Measurements from ENCODE around the gene PRKCZ.

PRKCZ gene

DNA sequence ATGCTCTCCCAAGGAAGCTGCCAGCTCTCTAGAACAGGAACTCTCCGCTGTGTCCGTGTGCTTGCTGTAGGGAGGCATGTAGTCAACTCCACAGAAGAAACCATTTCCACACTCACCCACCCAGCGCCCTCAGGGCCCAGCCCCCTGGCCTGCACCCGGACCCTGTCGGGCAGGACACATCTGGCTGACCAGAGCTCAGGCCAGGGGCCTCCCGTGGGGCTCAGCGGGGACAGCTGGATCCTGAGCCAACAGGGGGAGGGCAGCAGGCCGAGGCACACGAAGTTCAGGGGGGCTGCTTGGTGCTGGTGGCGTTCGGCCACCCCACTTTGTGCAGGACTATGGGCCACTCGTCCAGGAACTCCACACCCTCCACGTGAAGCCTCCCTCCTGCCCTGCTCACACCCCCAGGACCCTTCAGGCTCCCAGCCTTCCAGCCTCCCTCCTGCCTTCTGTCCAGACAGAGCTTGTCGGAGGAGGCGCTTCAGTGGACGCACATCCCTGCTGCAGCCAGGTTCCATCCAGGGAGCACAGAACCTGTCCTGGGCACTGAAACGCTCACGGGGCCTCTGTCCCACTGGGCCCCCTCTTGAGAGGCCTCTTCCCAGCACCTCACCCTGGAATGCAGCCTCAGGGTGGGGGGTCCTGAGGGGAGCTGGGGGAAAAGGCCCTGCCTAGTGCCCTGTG, 159.3 kb downstream of the PRKCZ start:
- no peak for DNase-seq (ENCODE audit: low read depth in 2 of 2)

DNA sequence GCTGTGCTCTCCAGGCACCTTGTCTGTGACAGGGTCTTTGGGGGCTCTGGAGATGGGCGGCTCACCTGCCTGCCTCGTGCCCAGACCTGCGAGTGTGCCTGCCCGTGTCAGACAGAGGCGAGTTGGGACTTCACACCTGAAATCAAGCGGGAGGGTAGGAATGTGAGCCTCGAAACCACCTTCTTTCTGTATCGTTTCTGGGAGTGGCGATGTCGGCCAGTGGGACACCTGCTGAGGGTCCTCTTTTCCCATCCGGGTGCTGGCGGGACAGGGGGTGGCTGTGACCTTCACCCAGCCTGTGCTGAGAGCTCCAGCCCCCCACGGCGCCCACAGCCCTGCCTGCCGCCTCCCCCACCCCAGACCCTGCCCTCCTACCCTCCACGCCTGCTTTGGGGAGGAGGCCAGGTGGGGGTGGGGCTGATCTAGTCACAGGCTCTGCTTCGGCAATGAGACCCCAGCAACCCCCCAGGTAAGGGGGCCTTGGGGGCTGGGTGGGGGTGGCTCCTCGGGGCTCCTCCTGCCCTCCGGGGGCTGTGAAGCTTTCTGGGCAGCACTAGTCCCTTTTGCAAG, 160.0 kb downstream of the PRKCZ start:
- DNase-seq (ENCODE audit: low read depth in 2 of 2), result no peak

DNA sequence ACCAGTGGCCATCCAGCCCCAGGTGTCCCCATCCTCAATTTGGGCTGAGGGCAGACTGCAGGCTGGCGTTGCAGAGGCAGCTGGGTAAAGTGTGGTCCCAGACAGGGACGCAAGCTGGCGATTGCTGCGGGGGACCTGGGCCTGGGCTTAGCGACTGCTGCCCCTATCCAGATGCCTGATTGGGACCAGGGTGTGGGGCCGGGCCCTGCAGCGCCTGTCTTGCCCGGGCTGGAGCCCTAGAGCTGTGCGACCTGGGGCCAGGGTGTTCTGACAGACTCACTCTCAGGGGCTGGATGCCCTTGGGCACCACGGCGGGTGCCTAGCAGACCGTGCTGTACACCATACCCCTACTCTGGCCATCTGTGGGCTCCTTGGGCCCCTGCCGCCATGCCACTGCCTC, 160.6 kb downstream of the PRKCZ start:
- no peak for DNase-seq (ENCODE audit: low read depth in 2 of 2)

DNA sequence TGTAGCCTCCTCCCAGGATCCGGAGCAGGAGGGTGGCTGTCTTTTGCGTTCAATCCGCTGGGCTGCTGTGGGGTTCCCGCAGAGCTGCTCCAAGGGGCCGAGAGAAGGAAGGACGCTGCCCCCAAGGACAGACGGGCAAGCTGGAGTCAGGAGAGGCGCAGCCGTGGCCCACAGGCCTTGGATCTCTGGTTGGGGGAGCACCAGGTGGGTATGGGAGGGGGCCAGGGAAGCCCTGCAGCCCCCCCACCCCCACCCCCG, 162.0 kb downstream of the PRKCZ start:
- no peak for DNase-seq (ENCODE audit: low read depth in 2 of 2)

DNA sequence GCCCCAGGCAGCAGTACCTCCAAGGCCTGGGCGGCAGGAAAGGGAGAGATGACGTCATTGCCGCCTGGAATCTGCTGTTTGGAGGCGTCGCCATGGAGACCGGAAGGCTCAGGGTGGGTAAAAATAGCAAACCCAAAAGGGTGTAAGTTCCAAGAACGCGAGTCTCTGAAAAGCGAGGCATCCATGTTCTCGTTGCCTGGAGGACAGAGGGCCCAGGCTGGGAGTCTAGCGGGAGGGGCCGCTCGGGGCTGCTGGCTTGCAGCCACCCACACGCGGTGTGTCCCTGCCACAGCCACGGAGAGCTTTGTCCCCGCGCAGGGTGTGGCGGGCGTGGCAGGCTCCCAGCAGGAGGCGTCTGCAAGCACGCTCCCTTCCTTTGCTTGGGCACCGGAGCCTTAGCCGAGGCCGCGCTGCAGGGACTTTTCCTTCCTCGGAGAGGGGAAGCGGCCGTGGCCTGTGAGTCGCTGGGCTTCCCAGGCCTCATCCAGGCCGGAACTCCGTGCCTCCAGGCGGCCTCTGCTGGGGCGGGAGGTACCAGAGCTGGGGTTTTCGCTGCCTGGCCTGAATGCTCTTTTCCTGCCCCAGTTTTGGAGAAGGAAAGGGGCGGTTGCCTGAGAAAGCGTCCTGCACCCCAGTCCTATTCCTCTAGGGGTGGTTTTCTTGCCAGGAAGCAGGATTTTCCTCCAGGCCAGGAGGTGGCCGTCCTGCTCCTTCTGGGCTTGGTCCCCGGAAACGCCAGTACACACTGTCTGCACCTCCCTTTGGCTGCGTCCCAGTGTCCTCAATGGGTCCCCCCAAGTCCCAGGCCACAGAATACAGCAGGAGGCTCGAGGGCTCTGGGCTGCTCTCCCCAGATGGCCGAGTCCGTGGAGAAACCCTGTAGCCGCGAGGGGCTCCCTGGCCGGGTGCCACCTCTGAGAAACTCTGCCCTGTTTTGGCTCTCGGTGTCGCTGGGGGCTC, 162.6 kb downstream of the PRKCZ start:
- DNase-seq (ENCODE audit: low read depth in 2 of 2), result no peak

DNA sequence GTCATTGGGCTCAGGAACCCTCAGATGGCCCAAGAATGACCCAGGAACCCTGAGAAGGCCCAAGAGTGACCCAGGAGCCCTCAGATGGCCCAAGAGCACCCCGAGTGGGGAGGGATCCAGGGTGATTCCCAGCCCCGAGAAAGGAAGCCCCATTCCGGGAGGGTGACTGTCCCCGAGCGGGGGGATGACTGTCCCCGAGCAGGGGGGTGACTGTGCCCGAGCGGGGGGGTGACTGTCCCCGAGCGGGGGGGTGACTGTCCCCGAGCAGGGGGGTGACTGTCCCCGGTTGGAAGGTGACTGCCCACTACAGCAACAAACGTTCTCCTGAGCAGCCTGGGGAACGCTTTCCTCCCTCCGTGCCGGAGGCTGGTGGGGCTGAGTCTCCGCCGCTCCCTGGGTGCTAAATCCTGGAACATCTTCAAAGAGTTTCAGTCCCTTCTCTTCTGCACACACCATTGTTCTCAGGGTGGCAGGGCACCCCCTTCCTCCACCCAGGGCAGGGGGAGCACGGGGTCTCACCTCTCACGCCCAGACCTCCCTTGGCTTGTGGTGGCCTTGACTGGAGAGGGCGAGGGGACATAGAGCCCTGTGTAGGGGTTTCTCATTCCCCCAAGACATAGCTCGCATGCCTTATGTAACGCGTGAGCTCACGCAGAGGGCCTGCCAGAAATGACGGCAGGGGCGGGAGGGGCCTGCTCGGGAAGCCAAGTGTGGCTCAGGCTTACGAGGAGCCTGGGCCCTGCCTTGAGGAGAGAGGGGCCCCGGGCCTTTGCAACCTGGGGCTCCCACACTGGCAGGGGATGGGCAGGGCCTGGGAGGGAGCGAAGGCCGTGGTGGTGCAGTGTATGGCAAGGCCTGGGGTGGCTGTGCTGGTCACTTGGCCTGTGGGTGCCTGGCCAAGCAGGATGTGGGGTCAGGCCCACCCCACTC, 163.6 kb downstream of the PRKCZ start:
- DNase-seq (ENCODE audit: low read depth in 2 of 2), result no peak

DNA sequence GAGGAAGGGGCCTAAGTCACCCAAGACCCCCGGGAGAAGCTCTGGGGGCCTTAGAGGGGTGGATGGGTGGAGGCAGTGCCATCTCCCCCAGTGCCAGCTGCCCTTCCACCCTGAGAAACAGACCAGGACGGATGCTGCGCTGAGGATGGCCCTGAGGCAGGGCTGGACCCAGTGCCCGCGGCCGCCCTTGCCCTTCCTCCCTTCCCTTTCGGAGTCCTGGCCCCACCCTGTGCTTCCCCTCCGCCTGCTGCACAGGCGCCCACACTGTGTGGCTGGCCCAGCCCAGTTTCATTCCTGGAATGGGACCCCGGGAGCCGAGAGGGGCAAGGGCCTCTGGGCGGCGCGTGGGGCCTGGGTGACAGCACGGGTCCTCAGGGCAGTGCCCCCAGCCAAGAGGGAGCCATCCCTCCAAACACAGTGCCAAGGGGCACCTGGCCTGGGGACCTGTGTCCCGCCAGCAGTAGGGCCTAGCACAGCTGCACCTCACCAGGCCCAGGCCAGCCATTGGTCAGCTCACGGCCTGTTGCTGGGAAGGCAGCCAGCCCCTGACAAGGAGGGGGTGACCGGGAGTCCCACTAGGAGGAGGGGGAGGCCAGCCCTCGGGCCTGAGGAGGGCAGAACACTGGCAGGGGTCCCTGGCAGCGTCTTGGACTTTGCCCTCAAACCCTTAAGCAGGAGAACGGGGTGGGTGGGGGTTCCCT, 164.5 kb downstream of the PRKCZ start:
- no peak for DNase-seq (ENCODE audit: low read depth in 2 of 2)

DNA sequence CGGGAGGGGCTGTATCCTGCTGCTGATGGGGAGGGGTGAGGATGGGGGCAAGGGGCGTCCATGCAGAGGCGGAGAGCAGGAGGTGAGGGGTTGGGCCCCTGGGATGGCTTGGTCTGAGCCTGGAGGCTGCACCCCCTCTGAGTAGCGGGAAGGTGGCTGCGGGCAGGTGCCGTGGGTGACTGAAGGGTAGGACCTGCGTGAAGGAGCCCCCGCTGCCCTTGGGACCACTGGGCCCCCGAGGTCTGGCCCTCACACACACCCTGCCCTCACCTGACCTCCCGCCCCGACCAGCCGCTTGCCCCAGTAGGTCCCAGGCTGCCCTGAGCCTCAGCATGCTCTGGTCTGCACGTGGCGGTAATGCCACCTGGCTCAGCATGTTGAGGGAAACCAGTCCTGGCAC, 165.1 kb downstream of the PRKCZ start:
- DNase-seq (ENCODE audit: low read depth in 2 of 2), result no peak

DNA sequence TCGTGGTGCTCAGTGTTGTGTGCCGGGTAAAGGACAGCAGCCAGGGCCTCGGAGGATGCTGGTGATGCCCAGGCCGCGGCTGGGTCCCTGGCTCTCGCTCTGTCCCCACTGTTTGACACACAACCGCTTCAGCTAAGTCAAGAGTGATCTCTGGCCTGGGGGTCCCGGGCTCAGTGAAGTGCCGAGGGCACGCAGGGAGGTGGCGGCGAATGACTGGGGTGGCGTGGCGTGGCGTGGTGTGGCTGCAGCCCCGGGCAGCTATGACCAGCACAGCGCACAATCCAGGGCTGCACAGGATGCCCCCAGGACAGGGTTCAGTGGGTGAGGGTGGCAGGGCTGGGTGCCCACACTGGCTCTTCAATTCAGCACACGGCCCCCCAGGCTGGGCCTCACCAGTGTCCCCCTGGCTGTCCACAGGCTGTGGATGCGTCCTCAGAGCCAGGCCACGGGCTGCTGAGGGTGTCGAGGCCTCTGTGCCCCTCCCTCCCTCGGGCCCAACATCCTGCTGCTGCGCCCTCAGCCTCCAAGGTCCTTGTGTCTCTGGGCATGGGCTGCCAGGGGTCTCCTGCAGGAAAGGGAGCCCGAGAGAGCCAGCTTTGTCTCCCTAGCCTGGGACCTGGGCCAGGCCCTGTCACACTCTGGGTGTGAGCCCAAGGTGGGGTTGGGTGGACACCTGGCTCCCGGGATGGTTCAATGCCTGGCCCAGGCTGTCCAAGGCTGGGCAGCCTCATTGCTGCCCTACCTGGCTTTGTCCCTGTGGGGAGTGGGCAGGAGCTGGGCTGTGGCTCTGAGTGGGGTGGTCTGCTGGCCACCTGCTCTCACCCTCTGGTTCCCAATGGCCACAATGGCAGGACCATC, 165.9 kb downstream of the PRKCZ start:
- DNase-seq (ENCODE audit: low read depth in 2 of 2), result no peak

DNA sequence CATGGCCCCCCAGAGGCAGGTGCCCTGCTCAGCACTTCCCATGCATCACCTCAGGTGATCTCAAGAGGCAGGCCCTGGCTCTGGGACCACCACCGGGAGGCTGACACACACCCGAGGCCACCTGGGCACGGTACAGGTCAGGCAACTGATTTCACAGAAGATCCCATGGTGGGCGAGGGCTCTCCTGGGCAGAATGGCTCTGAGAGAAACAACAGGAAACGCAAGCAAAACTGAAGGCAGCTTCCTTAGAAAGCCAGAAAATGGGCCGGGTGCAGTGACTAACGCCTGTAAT, 166.5 kb downstream of the PRKCZ start:
- no peak for DNase-seq (ENCODE audit: low read depth in 2 of 2)

DNA sequence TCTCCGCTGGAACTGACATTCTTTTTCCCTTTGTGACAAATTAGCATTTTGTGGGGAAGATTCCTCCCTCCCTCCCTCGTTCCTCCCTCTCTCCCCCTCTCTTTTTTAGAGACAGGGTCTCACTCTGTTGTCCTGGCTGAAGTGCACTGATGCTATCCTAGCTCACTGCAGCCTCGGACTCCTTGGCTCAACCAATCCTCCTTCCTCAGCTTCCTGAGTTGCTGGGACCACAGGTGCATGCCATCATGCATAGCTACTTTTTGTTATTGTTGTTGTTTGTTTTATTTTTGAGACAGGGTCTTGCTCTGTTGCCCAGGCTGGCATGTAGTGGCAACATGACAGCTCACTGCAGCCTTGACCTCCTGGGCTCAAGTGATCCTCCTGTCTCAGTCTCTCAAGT, 171.1 kb downstream of the PRKCZ start:
- no peak for DNase-seq (ENCODE audit: low read depth in 2 of 2)

DNA sequence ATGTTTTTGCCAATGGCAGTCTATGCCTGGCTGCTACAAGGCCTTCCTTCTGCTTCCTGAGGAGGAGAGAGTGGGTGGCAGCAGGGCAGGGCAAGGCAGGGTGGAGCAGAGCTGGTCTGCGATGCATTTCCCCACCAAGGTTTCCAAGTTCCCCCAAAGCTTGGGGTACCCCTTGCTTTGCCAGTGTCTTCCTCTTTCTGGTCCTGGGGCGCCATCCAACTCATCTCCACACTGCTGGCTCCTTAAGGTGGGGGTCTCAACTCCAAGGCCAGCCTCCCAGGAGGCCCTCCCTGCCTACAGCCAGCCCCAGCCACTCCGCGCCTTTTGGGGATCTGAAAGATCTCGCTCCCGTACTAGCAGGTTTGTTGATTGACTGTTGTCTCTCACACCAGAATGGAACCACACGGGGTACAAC, 174.0 kb downstream of the PRKCZ start:
- DNase-seq (ENCODE audit: low read depth in 2 of 2), result no peak

DNA sequence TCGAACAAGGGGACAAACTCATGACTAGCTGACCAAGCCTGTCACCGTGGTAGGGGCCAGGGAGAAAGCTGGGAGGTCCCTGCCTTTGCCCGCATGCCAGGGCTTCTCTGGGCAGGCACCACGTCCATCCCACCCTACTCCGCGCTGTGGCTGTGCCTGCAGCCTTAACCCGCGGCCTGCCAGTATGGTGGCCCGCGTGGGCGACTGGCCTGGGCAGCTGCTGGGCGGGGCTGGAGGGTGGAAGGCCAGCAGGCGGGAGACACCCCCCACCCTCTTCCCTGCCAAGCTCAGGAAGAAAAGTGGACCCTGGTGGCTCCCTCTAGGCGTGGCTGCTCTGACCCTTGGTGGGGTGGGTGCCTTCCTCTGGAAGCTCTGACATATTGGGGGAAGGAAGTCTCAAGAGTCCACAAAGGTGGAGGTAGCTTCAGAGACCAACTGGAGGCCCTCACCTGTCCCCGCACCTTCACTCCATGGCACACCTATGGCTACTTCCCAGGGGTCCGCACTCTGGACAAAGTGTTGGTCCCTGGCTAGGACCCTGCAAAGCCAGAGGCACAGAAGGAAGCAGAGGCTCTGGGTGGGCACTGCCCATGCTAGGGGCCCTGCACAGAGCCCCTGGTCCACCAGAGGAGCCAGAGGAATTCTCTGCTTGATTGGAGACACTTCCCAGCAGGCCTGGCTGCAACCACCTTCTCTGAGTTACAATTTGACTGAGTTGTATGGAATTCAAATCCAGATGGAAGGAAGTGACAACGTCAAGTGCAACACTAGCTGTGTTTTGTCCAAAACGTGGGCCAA, 174.6 kb downstream of the PRKCZ start:
- DNase-seq (ENCODE audit: low read depth in 2 of 2), result no peak

DNA sequence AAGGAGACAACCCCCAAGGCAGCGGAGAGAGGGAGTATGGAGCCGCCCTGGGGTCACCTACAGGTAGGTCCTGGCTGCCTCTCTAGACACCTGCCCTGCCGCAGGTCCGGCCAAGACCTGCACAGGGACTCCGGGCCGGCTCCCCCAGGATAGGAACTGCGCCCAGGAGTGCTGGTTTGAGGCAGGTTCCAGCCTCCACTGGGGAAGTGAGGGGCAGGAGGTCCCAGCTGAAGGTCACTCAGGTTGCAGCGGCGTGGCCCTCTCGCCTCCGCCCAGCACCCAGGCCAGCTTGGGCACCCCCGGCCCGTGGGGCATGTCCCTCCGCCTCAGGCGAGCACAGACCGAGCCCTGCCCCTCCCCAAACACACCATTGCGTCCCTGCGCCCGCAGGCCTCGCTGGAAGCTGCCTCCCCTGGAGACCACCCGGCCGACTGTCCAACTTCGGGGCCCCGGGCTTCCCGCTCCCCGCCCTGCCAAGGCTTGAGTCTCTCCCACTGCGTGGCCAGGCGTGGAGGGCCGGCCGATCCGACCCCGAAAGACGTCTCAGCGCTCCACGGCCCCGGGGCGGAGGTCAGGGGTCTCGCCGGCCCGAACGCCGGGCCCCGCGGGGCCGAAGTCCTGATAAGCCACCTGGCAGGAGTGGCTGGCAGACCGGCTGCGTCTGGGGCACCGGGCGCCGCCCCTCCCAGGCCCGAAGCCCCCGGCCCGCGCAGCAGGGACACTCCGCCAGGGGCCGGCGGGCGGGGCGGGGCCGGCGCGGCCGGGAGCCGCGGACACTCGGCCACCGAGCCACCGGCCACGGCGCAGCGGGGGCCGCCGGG, 176.5 kb downstream of the PRKCZ start:
- no peak for DNase-seq (ENCODE audit: low read depth in 2 of 2)

DNA sequence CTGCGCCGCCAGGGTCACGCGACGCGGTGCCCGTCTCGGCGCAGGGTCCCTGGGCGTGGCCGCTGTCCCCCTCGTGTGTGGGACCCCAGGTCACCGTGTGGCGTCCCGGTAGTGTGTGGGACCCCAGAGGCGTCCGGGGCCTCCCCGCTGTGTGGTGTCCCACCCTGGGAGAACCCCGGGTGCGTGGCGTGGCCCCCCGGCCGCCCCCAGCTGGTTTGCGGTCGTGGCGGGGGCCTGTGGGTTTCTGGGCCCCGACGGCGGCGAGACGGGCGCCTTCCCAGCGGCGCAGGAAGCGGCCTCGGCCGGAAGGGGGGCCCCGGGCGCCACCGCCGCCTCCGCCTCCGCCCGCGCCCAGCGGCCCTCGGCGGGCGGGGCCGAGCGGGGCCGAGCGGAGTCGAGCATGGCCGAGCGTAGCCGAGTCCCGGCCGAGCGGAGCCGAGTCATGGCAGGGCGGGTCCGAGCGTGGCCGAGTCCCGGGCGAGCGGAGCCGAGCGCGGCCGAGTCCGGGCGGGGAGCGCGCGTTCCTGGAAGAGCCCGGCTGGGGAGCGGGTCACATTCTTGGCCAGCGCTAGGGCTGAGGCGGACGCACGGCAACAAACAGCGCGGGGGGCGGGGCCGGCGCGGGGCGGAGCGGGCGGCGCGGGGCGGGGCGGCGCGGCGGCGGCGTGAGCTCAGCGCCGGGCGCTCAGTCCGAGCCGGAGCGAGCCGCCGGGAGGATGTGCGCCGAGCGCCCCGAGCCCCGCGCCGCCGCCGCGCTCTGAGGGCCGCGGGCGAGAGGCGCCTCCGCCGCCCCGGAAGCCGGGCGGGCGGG, 177.3 kb downstream of the PRKCZ start:
- peak; percentile 81 to 82 for DNase-seq (ENCODE audit: low read depth in 2 of 2)

DNA sequence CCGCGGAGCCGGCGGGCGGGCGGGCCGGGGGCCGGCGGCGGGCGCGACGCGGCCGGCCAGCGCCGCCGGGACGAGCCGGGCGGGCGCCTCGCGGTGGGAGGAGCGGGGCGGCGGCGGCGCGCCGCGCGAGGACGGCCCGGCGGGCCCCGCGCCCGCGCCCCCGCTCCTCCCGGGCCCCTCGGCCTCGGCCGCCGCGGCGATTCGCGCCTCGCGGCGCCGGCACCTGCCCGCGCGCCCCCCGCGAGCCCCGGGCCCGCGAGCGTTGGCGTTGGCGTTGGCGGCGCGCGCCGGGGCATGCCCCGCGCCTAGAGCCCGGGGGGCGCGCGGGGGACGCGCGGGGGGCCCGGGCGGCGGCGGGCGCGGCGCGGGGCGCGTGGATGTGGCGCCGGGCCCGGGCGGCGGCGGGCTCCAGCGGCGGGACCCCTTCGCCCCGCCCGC, 178.0 kb downstream of the PRKCZ start, which contains the start of gene SKI:
Gene SKI (plus strand): TSS at position 163 of the 438 bp plus-strand sequence. CDS start 448 bp downstream, outside the sequence.
- DNase-seq (ENCODE audit: low read depth in 2 of 2), result no peak

DNA sequence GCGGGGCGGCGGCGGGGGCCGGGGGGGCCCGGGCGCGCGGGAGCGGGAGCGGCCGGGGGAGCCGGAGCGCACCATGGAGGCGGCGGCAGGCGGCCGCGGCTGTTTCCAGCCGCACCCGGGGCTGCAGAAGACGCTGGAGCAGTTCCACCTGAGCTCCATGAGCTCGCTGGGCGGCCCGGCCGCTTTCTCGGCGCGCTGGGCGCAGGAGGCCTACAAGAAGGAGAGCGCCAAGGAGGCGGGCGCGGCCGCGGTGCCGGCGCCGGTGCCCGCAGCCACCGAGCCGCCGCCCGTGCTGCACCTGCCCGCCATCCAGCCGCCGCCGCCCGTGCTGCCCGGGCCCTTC, 178.5 kb downstream of the PRKCZ start:
- DNase-seq (ENCODE audit: low read depth in 2 of 2), result no peak

Measured in activated CD8-positive, alpha-beta memory T cell treated with anti-CD3 and anti-CD28 coated beads for 4 hours (primary cell).